C4-2B (cell line): ENCODE results near the gene MYH15.

Experiments used
- H3K27ac ChIP-seq: fragments of 450-650 bp; 2 replicates; pipeline ENCODE4 v1.5.1; 2017
- ZFX ChIP-seq: fragments of 450-650 bp; IDR thresholded peaks from 2 replicates; pipeline ENCODE4 v1.6.1; 2017
- TF ChIP-seq, protein P1 (sequence below): fragments of 450-650 bp; conservative IDR thresholded peaks from 2 replicates; pipeline ENCODE4 v1.5.1; 2017; ENCODE audit warnings: mild to moderate bottlenecking

MYH15 gene

DNA sequence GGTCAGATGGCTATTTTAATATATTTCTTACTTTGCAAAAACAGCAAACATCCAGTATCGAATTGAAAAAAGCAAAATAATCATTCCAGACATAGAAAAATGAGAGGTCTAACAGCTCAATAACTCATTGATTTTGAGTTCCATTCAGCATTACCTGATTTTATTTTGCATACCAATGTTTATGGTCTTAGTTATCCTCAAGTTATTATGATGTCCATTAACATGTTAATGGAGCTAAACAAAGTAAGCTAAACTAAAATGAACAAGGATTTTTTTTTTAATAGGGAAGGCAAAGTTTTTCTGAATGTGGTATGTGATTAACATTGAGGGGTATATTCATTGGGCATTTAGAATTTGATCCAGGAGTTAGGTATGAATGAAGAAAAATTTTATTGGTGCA is 13.1 kb downstream of the MYH15 start:
- TF ChIP-seq, protein P1, sequence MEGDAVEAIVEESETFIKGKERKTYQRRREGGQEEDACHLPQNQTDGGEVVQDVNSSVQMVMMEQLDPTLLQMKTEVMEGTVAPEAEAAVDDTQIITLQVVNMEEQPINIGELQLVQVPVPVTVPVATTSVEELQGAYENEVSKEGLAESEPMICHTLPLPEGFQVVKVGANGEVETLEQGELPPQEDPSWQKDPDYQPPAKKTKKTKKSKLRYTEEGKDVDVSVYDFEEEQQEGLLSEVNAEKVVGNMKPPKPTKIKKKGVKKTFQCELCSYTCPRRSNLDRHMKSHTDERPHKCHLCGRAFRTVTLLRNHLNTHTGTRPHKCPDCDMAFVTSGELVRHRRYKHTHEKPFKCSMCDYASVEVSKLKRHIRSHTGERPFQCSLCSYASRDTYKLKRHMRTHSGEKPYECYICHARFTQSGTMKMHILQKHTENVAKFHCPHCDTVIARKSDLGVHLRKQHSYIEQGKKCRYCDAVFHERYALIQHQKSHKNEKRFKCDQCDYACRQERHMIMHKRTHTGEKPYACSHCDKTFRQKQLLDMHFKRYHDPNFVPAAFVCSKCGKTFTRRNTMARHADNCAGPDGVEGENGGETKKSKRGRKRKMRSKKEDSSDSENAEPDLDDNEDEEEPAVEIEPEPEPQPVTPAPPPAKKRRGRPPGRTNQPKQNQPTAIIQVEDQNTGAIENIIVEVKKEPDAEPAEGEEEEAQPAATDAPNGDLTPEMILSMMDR, result no peak
- no peak for TF ChIP-seq ZFX
- no peak overlapping the region for H3K27ac ChIP-seq

DNA sequence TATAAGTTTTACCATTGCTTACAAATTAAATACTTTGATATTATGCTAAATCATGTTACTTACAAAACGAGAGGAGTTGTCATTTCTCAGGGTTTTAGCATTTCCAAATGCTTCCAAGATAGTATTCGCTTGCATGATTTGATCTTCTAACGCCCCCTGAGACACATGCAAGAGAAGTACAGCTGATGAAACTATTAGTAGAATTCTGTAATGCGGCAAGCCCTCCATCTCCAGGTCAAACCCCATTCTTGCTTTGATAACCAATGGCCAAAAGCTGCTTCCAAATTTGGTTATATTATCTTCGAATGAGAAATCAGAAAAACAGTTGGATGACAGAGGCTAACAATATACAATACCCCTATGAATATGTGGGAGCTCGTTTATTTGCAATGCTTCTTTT is 14.7 kb downstream of the MYH15 start:
- no peak for TF ChIP-seq ZFX
- TF ChIP-seq, protein P1, result no peak

DNA sequence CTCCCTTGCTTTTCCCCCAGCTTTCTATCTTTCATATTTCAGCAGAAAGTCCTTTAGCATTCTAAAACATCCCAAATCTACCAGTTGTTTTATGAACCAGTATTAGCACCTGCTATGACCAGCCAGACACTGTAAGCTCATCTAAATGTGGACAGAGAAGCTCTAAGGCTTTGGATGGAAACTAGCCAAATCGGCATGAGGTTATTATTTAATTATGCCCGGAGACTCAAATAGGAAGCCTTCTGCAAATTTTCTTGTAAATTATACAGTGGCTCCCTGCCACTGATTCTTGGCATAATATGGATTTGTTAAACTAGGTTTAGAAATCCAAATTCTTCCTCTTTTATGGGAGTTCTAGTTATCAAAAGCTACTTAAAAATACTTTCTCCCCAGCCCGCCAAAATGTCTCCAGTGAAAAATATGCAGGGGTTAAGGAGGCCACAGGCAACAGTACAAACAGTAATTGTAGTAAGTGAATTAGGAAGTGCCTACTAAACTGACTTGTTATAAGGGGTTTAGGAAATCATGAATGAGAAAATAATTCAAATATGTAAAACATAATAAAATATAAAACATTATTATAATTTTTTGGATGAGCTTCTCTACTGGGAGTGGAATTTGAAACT is 15.4 kb downstream of the MYH15 start:
- TF ChIP-seq ZFX, result no peak
- TF ChIP-seq, protein P1, result no peak
- no peak overlapping the region for H3K27ac ChIP-seq

More for the DNA sequence above, 14.7 kb downstream of the MYH15 start:
- no peak overlapping the region for H3K27ac ChIP-seq

DNA sequence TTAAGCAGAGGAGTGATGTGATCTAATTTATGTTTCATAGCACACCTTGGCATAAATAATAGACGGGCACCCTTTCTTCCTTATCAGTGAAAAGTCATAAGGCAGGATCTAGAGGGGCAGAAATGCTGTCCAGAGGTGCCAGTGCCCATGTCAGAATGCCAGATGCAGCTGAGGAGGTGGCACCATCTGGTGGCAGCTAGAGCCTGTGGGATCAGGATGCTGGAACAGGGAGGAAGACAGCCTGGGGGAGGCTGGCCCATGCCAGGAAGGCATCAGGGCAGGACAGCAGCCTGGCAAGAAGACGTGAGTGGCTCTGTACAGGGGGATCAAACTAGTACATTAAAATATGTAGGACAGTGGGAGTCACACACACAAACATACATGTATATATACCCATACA is 16.5 kb downstream of the MYH15 start:
- no peak overlapping the region for H3K27ac ChIP-seq

DNA sequence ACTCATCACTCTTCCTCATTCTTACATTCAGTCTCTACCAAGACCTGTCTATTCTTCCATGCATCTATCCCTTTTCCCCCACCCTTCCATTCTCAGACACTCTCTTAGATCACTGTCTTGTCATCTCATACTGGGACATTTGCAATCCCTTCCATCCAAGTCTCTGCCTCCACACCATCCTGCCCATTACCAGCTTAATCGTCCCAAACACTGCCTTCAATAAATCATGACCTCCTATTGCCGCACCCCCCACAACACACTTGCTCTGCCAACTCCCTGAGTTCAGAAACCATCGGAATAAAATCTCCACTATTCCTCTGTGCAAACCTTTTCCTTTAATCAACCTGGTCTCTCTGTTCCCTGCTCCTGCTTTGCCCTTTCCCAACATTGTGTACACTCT is 18.9 kb downstream of the MYH15 start:
- TF ChIP-seq ZFX, result no peak
- TF ChIP-seq, protein P1, result no peak
- no peak overlapping the region for H3K27ac ChIP-seq

More for the DNA sequence above, 16.5 kb downstream of the MYH15 start:
- TF ChIP-seq, protein P1, result peak; percentile 77
- TF ChIP-seq ZFX, result no peak

DNA sequence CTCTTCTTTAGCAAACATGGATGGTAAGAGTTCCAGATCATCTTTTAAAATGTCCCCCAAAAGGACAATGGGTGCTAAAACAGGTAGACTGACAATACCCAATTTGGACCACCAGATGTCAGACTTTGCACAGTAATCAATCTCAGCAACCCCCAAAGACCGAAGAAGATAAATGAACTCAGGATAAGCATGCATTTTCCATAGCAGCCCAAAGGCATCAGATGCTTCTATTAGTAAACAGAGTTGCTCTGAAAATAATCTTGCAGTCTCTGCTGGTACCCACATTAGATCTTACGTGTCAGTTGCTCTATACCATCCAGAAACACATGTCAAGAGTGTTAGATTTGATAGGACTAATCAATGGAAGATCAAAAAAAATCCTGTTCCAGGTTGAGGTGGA is 20.6 kb downstream of the MYH15 start:
- TF ChIP-seq, protein P1, result peak; percentile 73
- no peak for TF ChIP-seq ZFX
- no peak overlapping the region for H3K27ac ChIP-seq

DNA sequence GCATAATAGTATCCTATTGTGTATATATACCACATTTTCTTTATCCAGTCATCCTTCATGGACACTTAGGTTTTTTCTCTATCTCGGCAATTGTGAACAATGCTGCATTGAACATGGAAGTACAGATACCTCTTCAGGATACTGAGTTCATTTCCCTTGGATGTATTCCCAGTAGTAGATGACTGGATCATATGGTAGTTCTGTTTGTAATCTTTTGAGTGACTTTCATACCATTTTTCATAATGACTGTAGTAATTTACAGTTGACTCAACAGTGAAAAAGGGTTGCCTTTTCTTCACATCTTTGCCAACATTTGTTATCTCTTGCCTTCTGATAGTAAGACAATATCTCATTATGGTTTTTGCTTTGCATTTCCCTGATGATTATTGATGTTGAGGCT is 21.8 kb downstream of the MYH15 start:
- TF ChIP-seq ZFX, result no peak
- TF ChIP-seq, protein P1, result no peak
- H3K27ac ChIP-seq, result no peak overlapping the region
